GM19239 (cell line): Measurements from ENCODE around the gene CDKN1C.
"Not testable (repeated sequence)": the region's sequence is repeated elsewhere in the genome, so short reads cannot be mapped to it uniquely, and the experiment has no call there.

Source experiments
- DNase-seq: peaks from one replicate; pipeline ENCODE4 v3.0.0; 2011; ENCODE audit warnings: low spot score; ENCODE audit not compliant: insufficient read length
- FAIRE-seq: peaks from 2 replicates; lab custom pipeline; 2011; peaks lifted over from hg19 to GRCh38; lab: Jason Lieb, UNC

CDKN1C gene

GRCh38 chr11:2910401-2910955 is 24.9 kb upstream of the CDKN1C start:
- DNase-seq (no peak), FAIRE-seq (no peak)

DNA sequence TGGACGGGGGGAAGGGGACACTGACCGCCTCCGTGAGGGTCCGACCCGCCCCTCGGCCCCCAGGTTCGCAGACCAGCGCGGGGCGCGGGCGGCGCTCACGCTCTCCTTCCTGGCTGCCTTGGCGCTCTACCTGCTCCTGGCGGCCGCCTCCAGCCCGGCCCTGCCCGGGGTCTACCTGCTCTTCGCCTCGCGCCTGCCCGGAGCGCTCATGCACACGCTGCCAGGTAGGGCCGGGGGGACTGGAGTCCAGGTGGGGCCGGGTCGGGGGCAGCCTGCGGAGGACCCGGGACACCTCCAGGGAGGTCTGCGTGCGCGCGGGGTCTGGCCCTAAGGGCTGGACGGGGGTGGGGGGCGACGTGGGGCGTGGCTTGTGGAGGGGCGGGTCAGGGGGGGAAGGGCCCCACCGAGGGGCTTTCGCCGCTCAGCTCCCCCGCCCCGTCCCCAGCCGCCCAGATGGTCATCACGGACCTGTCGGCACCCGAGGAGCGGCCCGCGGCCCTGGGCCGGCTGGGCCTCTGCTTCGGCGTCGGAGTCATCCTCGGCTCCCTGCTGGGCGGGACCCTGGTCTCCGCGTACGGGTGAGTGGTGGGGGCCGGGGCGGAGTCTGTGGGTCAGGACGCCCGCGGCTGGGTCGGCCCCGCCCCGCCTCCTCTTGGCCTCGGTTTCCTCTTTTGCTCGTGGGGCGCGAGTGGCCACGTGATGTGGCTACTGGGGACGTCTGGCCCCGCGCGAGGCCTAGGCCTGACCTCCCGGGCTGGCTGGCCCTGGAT is 23.7 kb upstream of the CDKN1C start:
- DNase-seq (no peak), FAIRE-seq (no peak)

DNA sequence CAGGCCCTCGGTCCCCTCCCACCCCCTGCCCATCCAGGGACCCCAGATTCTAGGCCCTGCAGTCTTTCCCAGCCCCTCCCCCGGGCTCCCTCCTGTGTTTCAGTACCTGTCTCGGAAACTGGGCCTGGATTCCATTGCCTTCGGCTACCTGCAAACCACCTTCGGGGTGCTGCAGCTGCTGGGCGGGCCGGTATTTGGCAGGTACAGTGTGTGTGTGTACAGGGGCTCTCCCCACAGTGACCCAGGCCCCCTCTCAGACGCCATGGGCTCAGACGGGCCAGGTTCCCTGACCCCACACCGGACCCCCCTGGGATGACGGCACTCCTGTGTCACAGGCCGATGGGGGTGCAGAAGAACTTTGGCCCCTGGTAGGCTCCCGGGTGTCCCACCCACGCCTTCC is 22.6 kb upstream of the CDKN1C start:
- DNase-seq (no peak), FAIRE-seq (no peak)

GRCh38 chr11:2905299-2905698 is 19.7 kb upstream of the CDKN1C start:
- DNase-seq, FAIRE-seq: not testable (repeated sequence)

- no peak for DNase-seq
- no peak for FAIRE-seq
These were observed 18.8 kb upstream of the CDKN1C start for GRCh38 chr11:2904153-2905052.

GRCh38 chr11:2903672-2904011 is 18.1 kb upstream of the CDKN1C start:
- no peak for DNase-seq
- no peak for FAIRE-seq

- no peak for DNase-seq
- no peak for FAIRE-seq
These were observed 17.5 kb upstream of the CDKN1C start for GRCh38 chr11:2902784-2903671.

DNA sequence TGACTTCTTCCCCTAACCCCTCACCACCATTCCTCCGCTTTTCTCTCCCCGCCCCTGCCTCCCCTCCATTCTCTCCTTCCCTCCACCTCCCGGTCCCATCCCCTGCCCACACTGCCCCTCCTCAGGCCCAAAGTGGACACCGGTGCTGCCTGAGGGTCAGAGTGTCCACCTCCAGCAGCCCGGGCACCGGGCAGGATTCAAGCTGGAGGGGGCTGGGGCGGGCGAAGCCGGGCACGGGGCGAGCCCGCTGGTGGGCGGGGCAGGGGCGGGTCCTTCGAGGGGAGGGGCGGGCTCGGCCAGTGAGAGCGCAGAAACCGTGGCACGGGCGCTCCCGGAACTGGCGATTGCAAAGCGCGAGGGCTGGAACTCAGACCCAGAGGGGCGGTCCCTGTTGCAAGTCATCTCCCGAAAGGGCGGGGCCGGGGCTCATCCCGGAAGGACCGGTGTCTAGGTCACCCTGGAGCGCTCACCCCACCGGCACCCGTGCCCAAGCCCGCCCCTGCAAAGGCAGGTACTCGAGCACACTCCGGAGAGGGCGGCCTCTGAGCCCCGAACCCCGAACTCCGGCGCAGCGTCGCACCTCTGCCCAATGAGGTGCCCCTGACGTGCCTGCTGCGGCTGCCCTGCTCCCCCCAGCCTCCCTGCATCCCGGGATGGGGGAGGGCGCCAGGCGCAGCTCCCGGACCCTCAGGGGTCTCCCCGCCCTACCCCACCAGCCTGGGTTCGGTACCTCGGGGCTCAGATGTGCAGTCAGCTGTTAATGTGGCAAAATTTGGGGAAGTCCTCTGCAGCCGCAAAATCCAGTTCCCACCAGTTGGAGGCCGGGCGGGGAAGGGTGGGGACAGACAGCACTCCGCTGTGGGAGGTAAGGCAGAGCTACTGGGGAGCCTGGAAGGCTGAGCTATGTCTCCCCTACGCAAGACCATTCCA is 16.5 kb upstream of the CDKN1C start:
- FAIRE-seq (peak; percentile 90), DNase-seq (peak; percentile 99)

DNA sequence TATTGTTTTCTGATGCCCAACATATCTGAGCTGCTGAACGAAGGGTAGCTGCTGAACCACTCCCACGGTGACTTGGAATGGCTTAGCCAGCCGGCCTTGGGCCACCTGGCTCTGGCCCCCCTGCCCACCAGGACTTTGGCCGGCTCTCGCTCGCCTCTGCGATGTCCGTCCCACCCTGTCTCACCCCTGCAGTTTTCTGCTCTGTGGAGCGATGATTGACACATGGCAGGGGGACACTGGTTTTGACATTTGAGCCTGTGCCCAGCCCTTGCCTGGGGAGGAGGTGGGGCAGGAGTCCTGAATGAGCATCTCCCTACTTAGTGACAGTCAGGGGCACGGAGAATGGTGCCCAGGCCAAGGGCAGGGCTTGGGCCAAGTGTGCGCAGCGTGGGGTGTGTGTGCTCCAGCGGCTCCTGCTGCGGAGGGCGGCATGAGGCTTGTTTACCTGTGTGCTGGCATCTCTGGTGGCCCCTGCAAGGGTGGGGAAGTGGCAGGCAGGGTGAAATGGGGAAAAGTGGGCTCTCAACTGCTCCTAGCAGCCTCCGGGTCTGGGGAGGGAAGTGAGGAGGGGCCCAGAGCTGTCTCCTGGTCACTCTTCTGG is 15.7 kb upstream of the CDKN1C start:
- no peak for FAIRE-seq
- no peak for DNase-seq

DNA sequence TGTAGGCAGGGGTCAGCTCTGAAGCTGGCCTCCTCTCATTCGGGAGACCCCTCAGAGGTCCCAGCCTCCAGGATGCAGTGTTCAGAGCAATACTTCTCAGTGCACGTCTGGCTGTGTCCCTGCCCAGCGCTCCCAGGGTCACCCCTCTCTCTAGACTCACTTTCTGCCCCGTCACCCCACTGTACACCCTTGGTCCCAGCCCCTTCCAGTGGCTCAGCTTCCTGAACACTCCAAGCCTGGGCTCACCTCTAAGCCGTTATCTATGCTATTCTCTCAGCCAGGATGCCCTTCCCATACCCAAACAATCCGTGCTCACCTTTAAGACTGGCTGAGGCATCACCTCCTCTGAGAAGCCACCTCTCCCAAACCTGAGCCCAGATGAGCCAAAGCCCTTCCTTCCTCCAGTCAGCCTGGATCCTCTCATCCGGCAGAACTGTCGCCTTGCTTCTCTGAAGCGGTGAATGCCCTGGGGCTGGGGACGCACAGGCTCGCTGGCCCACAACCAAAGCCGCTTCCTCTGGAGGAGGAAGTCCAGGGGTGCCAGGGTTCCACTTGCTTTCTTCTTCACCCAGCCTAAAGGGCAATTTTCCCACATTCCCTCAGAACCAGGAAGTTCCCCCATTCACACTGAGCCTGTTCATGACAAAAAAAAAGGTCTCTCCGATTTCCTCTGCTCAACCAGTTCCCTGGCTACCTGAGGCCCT is 13.7 kb upstream of the CDKN1C start:
- FAIRE-seq (no peak), DNase-seq (no peak)

DNA sequence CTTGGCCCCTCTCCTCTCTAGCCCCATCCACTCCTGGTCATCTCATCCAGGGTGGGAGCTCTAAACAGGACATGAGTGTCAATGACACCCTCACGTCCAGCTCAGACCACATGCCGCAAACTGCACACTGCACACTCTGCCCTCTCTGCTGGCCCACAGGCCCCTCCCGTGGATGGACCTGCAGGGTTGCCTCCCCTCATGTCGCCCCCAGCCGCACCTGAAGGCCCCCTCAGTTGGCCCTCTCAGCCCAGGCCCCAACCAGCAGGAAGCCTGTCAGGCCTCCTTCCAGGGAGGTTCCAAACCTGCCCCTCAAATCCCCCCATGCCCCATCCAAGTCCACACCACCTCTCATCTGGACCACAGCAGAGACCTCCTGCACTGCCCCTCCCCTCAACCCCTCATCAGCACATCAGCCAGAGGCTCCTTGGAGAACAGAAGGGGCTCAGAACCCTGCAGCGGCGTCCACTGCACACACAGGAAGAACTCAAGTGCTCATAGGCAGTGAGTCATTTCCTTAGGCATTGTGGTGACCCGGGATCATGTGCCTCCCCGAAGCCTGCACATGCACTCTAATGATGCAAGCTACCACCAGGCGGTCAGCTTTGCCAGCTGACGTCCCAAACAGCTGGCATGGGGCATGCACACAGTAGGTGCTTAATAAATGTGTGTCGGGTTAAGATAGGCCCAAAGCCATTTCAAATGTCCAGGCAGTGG is 12.9 kb upstream of the CDKN1C start:
- no peak for DNase-seq
- peak; percentile 40 for FAIRE-seq

GRCh38 chr11:2897048-2897447 is 11.5 kb upstream of the CDKN1C start:
- no peak for FAIRE-seq
- no peak for DNase-seq

DNA sequence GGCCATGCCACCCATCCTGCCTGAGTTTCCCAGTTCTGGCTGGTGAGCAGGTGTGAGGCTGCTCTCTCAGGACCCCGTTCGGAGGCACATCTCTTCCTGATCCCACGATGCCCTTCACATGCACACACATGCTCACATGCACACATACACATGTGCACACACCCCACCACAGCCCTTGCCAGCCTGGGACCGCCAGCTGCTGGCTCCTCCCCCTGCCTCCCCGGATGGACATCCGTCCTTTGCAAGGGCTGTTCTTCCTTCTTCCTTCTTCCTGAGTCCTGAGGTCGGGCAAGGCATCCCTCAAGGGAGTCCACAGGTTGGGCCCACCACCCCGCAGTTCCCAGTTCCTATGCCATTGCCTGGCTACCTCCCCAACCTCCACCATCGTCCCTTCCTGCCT is 10.5 kb upstream of the CDKN1C start:
- DNase-seq (no peak), FAIRE-seq (no peak)

GRCh38 chr11:2893935-2894334 is 8.4 kb upstream of the CDKN1C start:
- FAIRE-seq (no peak), DNase-seq (no peak)

DNA sequence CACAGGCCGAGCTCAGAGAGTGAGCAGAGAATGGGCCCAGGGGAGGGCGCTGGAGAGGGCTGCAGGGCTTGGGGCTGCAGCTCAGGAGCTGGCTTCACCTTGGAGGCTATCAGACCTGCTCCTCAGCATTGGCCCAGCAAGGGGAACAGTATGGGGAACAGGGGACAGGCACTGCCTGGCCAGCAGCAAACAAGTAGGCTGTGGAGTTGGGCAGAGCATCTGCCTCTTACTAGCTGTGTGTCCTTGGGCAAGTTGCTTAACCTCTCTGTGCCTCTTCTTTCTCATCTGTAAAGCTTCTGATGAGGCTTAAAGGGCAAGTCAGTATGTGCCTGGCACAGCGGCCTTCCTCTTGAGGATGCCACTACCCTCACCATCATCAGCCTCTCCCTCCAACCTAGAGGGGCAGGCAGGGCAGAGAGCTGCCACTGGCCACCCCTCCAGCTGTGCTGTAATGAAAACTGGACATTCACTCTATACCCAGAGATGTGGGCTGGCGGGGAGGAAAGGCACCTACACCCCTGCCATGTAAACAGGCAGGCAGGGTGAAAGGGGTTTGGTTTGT is 7.5 kb upstream of the CDKN1C start:
- no peak for DNase-seq

GRCh38 chr11:2892215-2892966 is 6.8 kb upstream of the CDKN1C start:
- DNase-seq (no peak), FAIRE-seq (peak; percentile 26)

More for the DNA sequence above, 7.5 kb upstream of the CDKN1C start:
- no peak for FAIRE-seq
